ENCODE data around the gene MRPL12.

Gene MRPL12

GRCh38 chr17:81682565-81683207 lies 20.5 kb upstream of the MRPL12 start:
- peak overlapping the region; percentile 90 for H3K4me3 ChIP-seq (ENCODE audit: low read length)
- TF ChIP-seq CTCF (conservative IDR thresholded peaks at IDR 0.05; ENCODE audit: low read depth, low read length) = no peak
- no peak for DNase-seq (ENCODE audit: low read depth)

- H3K4me3 ChIP-seq (ENCODE audit: low read length) = peak overlapping the region; percentile 90
- DNase-seq (ENCODE audit: low read depth) = no peak
- no peak for TF ChIP-seq CTCF (conservative IDR thresholded peaks at IDR 0.05; ENCODE audit: low read depth, low read length)
Observed at GRCh38 chr17:81683208-81683583, 20.0 kb upstream of the MRPL12 start.

DNA sequence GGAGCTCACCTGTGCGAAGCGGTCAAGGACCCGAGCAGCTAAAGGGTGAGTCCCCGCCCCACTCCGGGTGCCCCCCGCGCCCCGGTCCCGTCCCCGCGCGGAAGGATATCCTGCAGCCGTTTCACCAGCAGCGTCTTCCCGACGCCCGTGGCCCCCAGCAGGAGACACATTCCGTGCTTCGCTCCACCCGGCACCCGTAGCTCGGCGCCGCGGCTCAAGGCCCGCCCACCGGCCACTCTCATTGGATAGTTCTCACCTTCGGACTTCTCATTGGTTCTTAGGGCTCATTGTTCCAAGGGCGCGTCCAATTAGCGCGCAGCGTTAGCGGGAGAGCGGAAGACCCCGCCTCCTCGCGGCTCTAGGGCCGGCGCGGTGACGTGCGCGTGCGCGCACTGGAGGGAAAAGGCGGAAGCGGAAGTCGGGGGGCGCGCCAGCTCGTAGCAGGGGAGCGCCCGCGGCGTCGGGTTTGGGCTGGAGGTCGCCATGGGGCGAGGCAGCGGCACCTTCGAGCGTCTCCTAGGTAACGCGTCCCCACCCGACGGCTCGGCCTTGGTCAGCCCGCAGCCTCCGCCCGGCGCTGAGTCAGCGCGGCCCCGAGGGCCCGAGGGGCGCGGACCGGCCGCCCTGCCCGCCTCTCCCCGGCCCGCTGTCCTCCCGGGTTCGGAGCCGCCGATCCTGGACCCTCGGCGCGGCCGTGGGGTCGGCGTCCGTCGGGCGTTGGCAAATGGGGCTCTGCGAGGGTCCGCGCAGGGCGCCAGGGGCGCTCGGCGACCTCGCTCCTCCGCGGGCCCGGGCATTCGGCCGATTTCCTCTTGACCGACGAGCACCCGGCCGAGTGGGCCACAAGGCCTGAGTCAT lies 19.4 kb upstream of the MRPL12 start, which contains the start of the genes ARL16 and HGS:
Gene ARL16 (minus strand): TSS at position 214 of the 858 bp plus-strand sequence. CDS start 44 bp downstream, at position 170.
Gene HGS (plus strand): TSS at position 428 of the 858 bp plus-strand sequence. CDS start 56 bp downstream, at position 484.
- no peak for TF ChIP-seq CTCF (conservative IDR thresholded peaks at IDR 0.05; ENCODE audit: low read depth, low read length)
- peak within 1 kb of the TSS; percentile 90 for H3K4me3 ChIP-seq (ENCODE audit: low read length)
- DNase-seq (ENCODE audit: low read depth) = peak; percentile 93

DNA sequence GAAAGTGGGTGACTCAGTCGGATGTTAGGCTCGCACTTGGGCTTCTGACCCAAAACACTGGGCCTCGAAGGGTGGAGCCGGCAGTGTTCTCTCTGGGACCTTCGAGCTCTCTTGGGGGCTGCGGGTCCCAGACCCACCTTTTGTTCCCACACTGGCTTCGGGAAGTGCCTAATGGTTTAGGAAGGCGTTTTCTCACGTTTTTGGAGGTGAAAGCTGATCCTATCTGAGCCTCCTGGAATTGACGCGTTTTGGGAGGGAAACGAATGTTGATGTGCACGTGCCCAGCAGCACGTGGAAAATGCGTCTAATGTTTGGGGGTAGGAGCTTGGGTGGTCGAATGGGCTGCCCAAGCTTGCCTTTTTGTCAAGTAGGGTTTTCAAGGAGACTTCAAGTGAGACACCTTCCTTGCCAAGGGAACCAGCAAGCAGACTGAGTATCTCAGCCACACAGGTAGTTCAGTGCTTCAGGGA lies 18.7 kb upstream of the MRPL12 start:
- no peak for TF ChIP-seq CTCF (conservative IDR thresholded peaks at IDR 0.05; ENCODE audit: low read depth, low read length)
- DNase-seq (ENCODE audit: low read depth) = no peak
- peak overlapping the region; percentile 90 for H3K4me3 ChIP-seq (ENCODE audit: low read length)

- TF ChIP-seq CTCF (conservative IDR thresholded peaks at IDR 0.05; ENCODE audit: low read depth, low read length) = no peak
- H3K4me3 ChIP-seq (ENCODE audit: low read length) = peak overlapping the region; percentile 90
- no peak for DNase-seq (ENCODE audit: low read depth)
Observed at GRCh38 chr17:81685108-81685507, 18.1 kb upstream of the MRPL12 start.

GRCh38 chr17:81686614-81687013 lies 16.6 kb upstream of the MRPL12 start:
- no peak overlapping the region for H3K4me3 ChIP-seq (ENCODE audit: low read length)
- no peak for DNase-seq (ENCODE audit: low read depth)
- TF ChIP-seq CTCF (conservative IDR thresholded peaks at IDR 0.05; ENCODE audit: low read depth, low read length) = no peak
